Hepatocyte (in vitro differentiated cells): ENCODE measurements around the gene C15orf39.

Experiments
- CTCF ChIP-seq: fragments of 200-600 bp; sonication (generic); IDR thresholded peaks from 2 replicates; pipeline ENCODE4 v1.5.1; 2016; ENCODE audit warnings: antibody characterized with exemption, mild to moderate bottlenecking; ENCODE audit not compliant: poor library complexity
- EZH2 ChIP-seq: fragments of 200-600 bp; sonication (generic); IDR thresholded peaks from 2 replicates; pipeline ENCODE4 v1.6.1; 2016; ENCODE audit warnings: antibody characterized with exemption, mild to moderate bottlenecking, borderline replicate concordance
- EZH2phosphoT487 ChIP-seq: fragments of 200-600 bp; sonication (generic); IDR thresholded peaks from one replicate; pipeline ENCODE4 v1.6.1; 2018; ENCODE audit warnings: antibody characterized with exemption, mild to moderate bottlenecking, low read depth, moderate library complexity; ENCODE audit not compliant: unreplicated experiment, severe bottlenecking

- no peak for TF ChIP-seq EZH2
- no peak for TF ChIP-seq CTCF
- TF ChIP-seq EZH2phosphoT487: no peak
Measured at GRCh38 chr15:75214293-75215096, 12.8 kb downstream of the C15orf39 start.
